IMR-90 (cell line): ENCODE measurements around the gene ME2. TPM values are rescaled to one million over a fixed set of nuclear protein-coding genes. Genes with fewer than 3 reads are reported as not detected.
"Not testable (repeated sequence)": the region's sequence is repeated elsewhere in the genome, so short reads cannot be mapped to it uniquely, and the experiment has no call there.

ENCODE experiments used
- ATAC-seq: fragments of 200-7000 bp; cut with Tn5 transposase; 2 replicates; pipeline ENCODE4 v1.9.1; 2020; ENCODE audit warnings: low read depth, mild to moderate bottlenecking, moderate library complexity
- BruUV-seq: library from RNA; stranded (reverse); fragments of 400-500 nt; replicated peaks from 2 replicates; lab custom pipeline; 2021; lab: Mats Ljungman, UMichigan
- CTCF ChIA-PET: fragments of 300-600 bp; formaldehyde crosslinking; extraction: SDS; loops from one replicate; lab custom pipeline; 2021; ENCODE audit warnings: antibody characterized with exemption; lab: Yijun Ruan, JAX
- POLR2A ChIA-PET: fragments of 300-600 bp; sonication (Branson Sonifier 250); formaldehyde crosslinking; loops from one replicate; lab custom pipeline; 2022; ENCODE audit warnings: antibody characterized with exemption; ENCODE audit not compliant: unreplicated experiment; lab: Charles Lee
- DNase-seq: peaks from one replicate; pipeline ENCODE4 v3.0.0; 2013
- H2AFZ ChIP-seq: replicated peaks from 2 replicates; pipeline ENCODE3; 2013; ENCODE audit warnings: low read length, mild to moderate bottlenecking; ENCODE audit not compliant: poor library complexity
- H2AK5ac ChIP-seq: 2 replicates; pipeline ENCODE4 v1.6.1; 2013; ENCODE audit warnings: low read depth, low read length, inconsistent platforms
- H2AK9ac ChIP-seq: replicated peaks from 2 replicates; pipeline ENCODE3; 2013; ENCODE audit warnings: mild to moderate bottlenecking, low read depth, low read length, moderate library complexity; ENCODE audit not compliant: poor library complexity
- H2BK120ac ChIP-seq: 2 replicates; pipeline ENCODE4 v1.6.1; 2013; ENCODE audit warnings: low read depth, low read length, inconsistent platforms
- H2BK15ac ChIP-seq: 3 replicates; pipeline ENCODE4 v1.6.1; 2013; ENCODE audit warnings: low read depth, low read length, inconsistent platforms
- H2BK20ac ChIP-seq: 2 replicates; pipeline ENCODE4 v1.6.1; 2013; ENCODE audit warnings: low read depth, mild to moderate bottlenecking, inconsistent platforms, low read length, moderate library complexity
- H2BK5ac ChIP-seq: 2 replicates; pipeline ENCODE4 v1.6.1; 2013; ENCODE audit warnings: mild to moderate bottlenecking, low read depth, low read length, inconsistent platforms; ENCODE audit not compliant: poor library complexity, severe bottlenecking
- H3K14ac ChIP-seq: replicated peaks from 2 replicates; pipeline ENCODE4 v1.6.1; 2013; ENCODE audit warnings: low read depth, low read length, inconsistent platforms
- H3K18ac ChIP-seq: 2 replicates; pipeline ENCODE4 v1.6.1; 2013; ENCODE audit warnings: low read depth, low read length, control low read depth
- H3K23ac ChIP-seq: 2 replicates; pipeline ENCODE4 v1.6.1; 2013; ENCODE audit warnings: low read depth, low read length, inconsistent platforms
- H3K27ac ChIP-seq: 2 replicates; pipeline ENCODE4 v1.5.1; 2013; ENCODE audit warnings: mild to moderate bottlenecking, control low read depth, low read length; ENCODE audit not compliant: insufficient read depth
- H3K27me3 ChIP-seq: 2 replicates; pipeline ENCODE4 v1.6.1; 2013; ENCODE audit warnings: low read length; ENCODE audit not compliant: control insufficient read depth, insufficient read depth
- H3K36me3 ChIP-seq: 2 replicates; pipeline ENCODE4 v1.6.1; 2013; ENCODE audit warnings: low read length, mixed read lengths; ENCODE audit not compliant: control insufficient read depth, insufficient read depth
- H3K4ac ChIP-seq: 2 replicates; pipeline ENCODE4 v1.6.1; 2013; ENCODE audit warnings: low read depth, low read length, inconsistent platforms
- H3K4me1 ChIP-seq: 2 replicates; pipeline ENCODE4 v1.6.1; 2013; ENCODE audit warnings: low read length, mixed read lengths; ENCODE audit not compliant: control insufficient read depth, insufficient read depth
- H3K4me2 ChIP-seq: 2 replicates; pipeline ENCODE4 v1.6.1; 2013; ENCODE audit warnings: low read depth, mild to moderate bottlenecking, control low read depth, low read length, moderate library complexity
- H3K4me3 ChIP-seq: 2 replicates; pipeline ENCODE4 v1.5.1; 2013; ENCODE audit warnings: low read depth, mild to moderate bottlenecking, control low read depth, low read length, moderate library complexity; ENCODE audit not compliant: insufficient read depth
- H3K56ac ChIP-seq: 2 replicates; pipeline ENCODE4 v1.6.1; 2013; ENCODE audit warnings: low read length, inconsistent platforms; ENCODE audit not compliant: insufficient read depth; ENCODE audit errors: extremely low read depth
- H3K79me1 ChIP-seq, 2 experiments: 2 replicates each; pipeline ENCODE4 v1.6.1; 2013; ENCODE audit warnings: low read length in 2 of 2, inconsistent platforms in 1 of 2, low read depth in 1 of 2
- H3K9ac ChIP-seq: 2 replicates; pipeline ENCODE4 v1.6.1; 2013; ENCODE audit warnings: low read depth, low read length, control low read depth
- H3K9me1 ChIP-seq: 2 replicates; pipeline ENCODE4 v1.6.1; 2013; ENCODE audit warnings: low read length, inconsistent platforms; ENCODE audit not compliant: insufficient read depth
- H3K9me3 ChIP-seq: 2 replicates; pipeline ENCODE4 v1.6.1; 2013; ENCODE audit warnings: low read length; ENCODE audit not compliant: control insufficient read depth, insufficient read depth
- H4K20me1 ChIP-seq: 2 replicates; pipeline ENCODE4 v1.6.1; 2013; ENCODE audit warnings: low read length, inconsistent platforms; ENCODE audit not compliant: insufficient read depth
- H4K5ac ChIP-seq: 2 replicates; pipeline ENCODE4 v1.6.1; 2013; ENCODE audit warnings: mild to moderate bottlenecking, low read depth, low read length, control low read depth
- H4K8ac ChIP-seq, 2 experiments: 2 replicates each; pipeline ENCODE4 v1.6.1; 2013; ENCODE audit warnings: low read depth in 2 of 2, low read length in 2 of 2, control low read depth in 1 of 2, inconsistent platforms in 1 of 2
- H4K91ac ChIP-seq: 2 replicates; pipeline ENCODE4 v1.6.1; 2013; ENCODE audit warnings: low read depth, low read length, inconsistent platforms; ENCODE audit not compliant: insufficient read depth
- CEBPB ChIP-seq: IDR thresholded peaks from 2 replicates; pipeline ENCODE4 v1.6.1; 2012; ENCODE audit warnings: low read depth, low read length, improper control_type of control experiment
- WGBS, 2 experiments: methylation state at CpG; one replicate each; pipeline versions ENCODE4 v1.1.5 to v1.1.7; 2013; ENCODE audit warnings: missing lambda C conversion rate in 2 of 2; ENCODE audit not compliant: insufficient read length in 1 of 2; ENCODE audit errors: extremely low coverage in 2 of 2; 5-methylcytosine and 5-hydroxymethylcytosine counted together
- dilution Hi-C: fragments of 300-500 bp; cut with HindIII; formaldehyde crosslinking; loops from one replicate; pipeline ENCODE4 v1.14.3; 2018; ENCODE audit warnings: low sequenced_read_pairs; ENCODE audit not compliant: unreplicated experiment
- in situ Hi-C: fragments of 300-500 bp; cut with MboI; formaldehyde crosslinking; loops from 3 replicates; pipeline ENCODE4 v1.14.3; 2019; ENCODE audit warnings: low sequenced_read_pairs, inconsistent platforms, mixed read lengths
- intact Hi-C: fragments of 100-400 bp; cut with micrococcal nuclease; formaldehyde crosslinking; loops from 2 replicates; pipeline ENCODE4 v1.10.0; 2022
- polyA plus RNA-seq, 3 experiments: library from polyadenylated mRNA; depleted of rRNA; stranded (reverse); fragments of >200 nt; gene quantifications; 2 replicates each; pipeline ENCODE4 v1.2.3, GENCODE V29; 2012; ENCODE audit warnings: low replicate concordance in 1 of 3
- total RNA-seq: library from RNA; depleted of rRNA; stranded (reverse); fragments of >200 nt; gene quantifications from 2 replicates; pipeline ENCODE4 v1.2.3, GENCODE V29; 2012

The ME2 gene
- total and polyA plus RNA-seq, 2 of the 4 experiments (the other 2 are of a cell fraction) = 29.7 to 32.6 TPM

DNA sequence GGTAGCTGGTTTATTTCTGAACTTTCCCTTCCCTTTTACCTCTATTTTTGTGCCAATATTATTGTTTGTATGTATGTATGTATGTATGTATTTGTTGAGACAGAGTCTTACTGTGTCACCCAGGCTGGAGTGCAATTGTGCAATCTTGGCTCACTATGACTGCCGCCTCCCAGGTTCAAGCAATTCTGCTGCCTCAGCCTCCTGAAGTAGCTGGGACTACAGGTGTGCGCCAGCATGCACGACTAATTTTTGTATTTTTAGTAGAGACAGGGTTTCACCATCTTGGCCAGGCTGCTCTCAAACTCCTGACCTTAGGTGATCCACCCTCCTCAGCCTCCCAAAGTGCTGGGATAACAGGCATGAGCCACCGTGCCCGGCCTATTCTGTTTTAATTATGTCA lies 93.5 kb downstream of the ME2 start:
- dilution Hi-C loops = not testable (repeated sequence)

More for the DNA sequence above, 93.5 kb downstream of the ME2 start:
- H4K91ac ChIP-seq, H3K9me1 ChIP-seq, POLR2A ChIA-PET, H3K14ac ChIP-seq, DNase-seq, H3K27me3 ChIP-seq, H4K20me1 ChIP-seq, CTCF ChIA-PET, ATAC-seq, H4K5ac ChIP-seq, H2BK20ac ChIP-seq, H2BK120ac ChIP-seq, H3K4me1 ChIP-seq, H2BK5ac ChIP-seq, H2AK9ac ChIP-seq, H3K9ac ChIP-seq, H2AFZ ChIP-seq, H3K4me3 ChIP-seq, BruUV-seq, H3K4ac ChIP-seq, H3K4me2 ChIP-seq, H4K8ac ChIP-seq, H2BK15ac ChIP-seq, H3K9me3 ChIP-seq, H2AK5ac ChIP-seq, H3K18ac ChIP-seq, H3K56ac ChIP-seq, intact Hi-C loops, H3K23ac ChIP-seq, H3K27ac ChIP-seq: not testable (repeated sequence)
- TF ChIP-seq CEBPB = peak; percentile 26; the same call in 1 of the 2 replicates
- WGBS, 2 experiments = no CpG with 5 or more reads among the region's 5 CpGs
- in situ Hi-C loops = loop anchor here (5.0 kb wide), 1 partner anchor 55 kb away; no protein-coding TSS in a partner anchor
- peaks cover 20% of the 10 kb centered on the region for H3K36me3 ChIP-seq
- H3K79me1 ChIP-seq = peaks cover 12 to 24% of the 10 kb centered on the region in 2 experiments
